ENCODE results near the gene RNF213. TPM values are rescaled to one million over a fixed set of nuclear protein-coding genes. Genes with fewer than 3 reads are reported as not detected.

RNF213 gene
- total RNA-seq, 3 donors from 2014 or later = 96.0 to 111 (median 101) TPM

DNA sequence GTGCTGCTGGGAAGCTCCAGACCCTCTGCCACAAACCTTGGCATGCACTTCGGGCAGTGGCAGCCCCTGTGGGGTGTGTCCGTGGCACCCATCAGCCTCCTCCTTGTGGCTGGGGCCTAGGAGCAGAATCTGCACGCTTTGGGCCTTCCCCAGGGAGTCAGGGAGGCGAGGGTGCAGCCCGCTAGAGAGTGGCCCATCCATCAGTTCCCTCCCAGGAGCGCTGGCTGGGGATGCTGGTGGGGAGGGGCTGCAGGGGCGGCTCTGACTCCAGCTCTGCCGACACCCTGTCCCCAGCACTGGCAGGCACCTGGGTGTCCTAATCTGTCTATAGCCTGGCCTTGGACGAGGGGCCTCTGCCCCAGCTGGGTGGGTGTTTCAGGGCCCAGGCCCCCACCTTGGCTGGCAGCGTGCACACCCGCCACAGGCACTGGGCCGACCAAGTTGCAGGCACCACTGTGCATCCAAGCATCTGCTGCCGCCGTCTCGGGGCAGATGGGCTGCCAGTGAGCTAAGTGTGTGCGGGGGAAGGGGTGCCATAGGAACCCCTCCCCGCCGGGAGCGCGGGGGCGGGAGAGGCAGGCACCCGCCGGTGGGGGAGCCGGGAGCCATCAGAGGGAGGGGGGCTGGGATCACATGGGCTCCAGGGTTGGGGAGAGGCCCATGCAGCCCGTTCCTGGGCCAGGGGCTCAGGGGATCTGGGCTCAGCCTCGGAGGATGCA, 184.5 kb downstream of the RNF213 start:
- Histone ChIP-seq H3K27me3 (no peaks in the 10 kb centered on the region), H3K4me1 (no peaks in the 10 kb centered on the region), H3K36me3 (no peaks in the 10 kb centered on the region), H3K27ac (no peak overlapping the region), H3K4me3 (no peak overlapping the region), H3K9me3 (no peaks in the 10 kb centered on the region)
- DNase-seq (ENCODE audit: low spot score in 2 of 2) = no peak
- intact Hi-C loops (cut with DNase I; ENCODE audit: low total_unique reads) = no loop called here
- TF ChIP-seq POLR2A (IDR thresholded peaks at IDR 0.05) (no peak), POLR2AphosphoS5 (IDR thresholded peaks at IDR 0.05) (no peak), CTCF (IDR thresholded peaks at IDR 0.05) (no peak)

DNA sequence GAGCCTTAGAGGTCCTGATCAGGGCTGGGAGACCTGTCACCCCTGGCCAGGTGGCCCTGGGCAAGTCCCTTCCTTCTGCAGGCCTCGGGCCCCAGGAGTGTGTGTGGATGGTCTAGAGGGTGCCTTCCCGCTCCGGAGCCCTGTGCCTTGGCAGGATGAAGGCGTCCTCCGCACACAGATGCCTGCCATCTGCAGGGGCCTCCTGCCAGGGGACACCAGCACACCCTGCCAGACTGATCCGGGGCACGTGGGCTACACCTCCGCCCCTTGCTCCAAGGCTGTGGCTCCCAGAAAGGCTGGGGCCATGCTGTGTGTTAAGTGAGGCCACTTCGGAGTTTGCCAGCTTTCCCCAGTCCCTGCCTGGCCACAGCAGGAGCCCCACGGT, 185.1 kb downstream of the RNF213 start:
- H3K27me3 ChIP-seq = no peaks in the 10 kb centered on the region
- no peaks in the 10 kb centered on the region for H3K4me1 ChIP-seq
- no peak overlapping the region for H3K4me3 ChIP-seq
- no peaks in the 10 kb centered on the region for H3K9me3 ChIP-seq
- H3K36me3 ChIP-seq = no peaks in the 10 kb centered on the region
- no peak overlapping the region for H3K27ac ChIP-seq
- intact Hi-C loops (cut with DNase I; ENCODE audit: low total_unique reads) = no loop called here
- TF ChIP-seq POLR2AphosphoS5 (IDR thresholded peaks at IDR 0.05) (no peak), POLR2A (IDR thresholded peaks at IDR 0.05) (no peak), CTCF (IDR thresholded peaks at IDR 0.05) (no peak)
- no peak for DNase-seq (ENCODE audit: low spot score in 2 of 2)

- intact Hi-C loops (cut with DNase I; ENCODE audit: low total_unique reads) = no loop called here
- no peak for TF ChIP-seq CTCF (IDR thresholded peaks at IDR 0.05)
- TF ChIP-seq POLR2AphosphoS5 (IDR thresholded peaks at IDR 0.05) = no peak
- TF ChIP-seq POLR2A (IDR thresholded peaks at IDR 0.05) = no peak
- no peak for DNase-seq (ENCODE audit: low spot score in 2 of 2)
These were observed 186.2 kb downstream of the RNF213 start for GRCh38 chr17:80446645-80447405.

DNA sequence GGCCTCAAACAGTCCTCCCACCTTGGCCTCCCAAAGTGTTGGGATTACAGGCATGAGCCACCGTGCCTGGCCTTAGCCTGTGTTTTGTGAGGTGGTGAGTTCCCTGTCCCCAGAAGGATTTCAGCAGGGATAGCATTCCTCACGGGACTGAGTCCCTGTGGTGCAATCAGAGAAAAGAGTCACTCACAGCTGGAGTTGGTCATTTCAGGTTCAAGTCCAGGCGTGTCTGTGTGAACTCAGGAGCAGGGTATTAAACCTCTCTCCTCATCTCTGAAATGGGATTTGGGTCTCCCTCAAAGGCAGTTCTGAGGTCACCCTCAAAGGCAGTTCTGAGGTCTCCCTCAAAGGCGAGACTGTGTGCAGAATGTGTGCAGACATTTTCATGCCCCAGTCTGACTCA, 187.1 kb downstream of the RNF213 start:
- Histone ChIP-seq H3K36me3 (no peaks in the 10 kb centered on the region), H3K4me1 (no peaks in the 10 kb centered on the region), H3K27ac (no peak overlapping the region), H3K9me3 (no peaks in the 10 kb centered on the region), H3K27me3 (no peaks in the 10 kb centered on the region), H3K4me3 (no peak overlapping the region)
- DNase-seq (ENCODE audit: low spot score in 2 of 2) = no peak
- no peak for TF ChIP-seq POLR2A (IDR thresholded peaks at IDR 0.05)
- TF ChIP-seq POLR2AphosphoS5 (IDR thresholded peaks at IDR 0.05) = no peak
- no peak for TF ChIP-seq CTCF (IDR thresholded peaks at IDR 0.05)
- intact Hi-C loops (cut with DNase I; ENCODE audit: low total_unique reads) = no loop called here

More at GRCh38 chr17:80446645-80447405, 186.2 kb downstream of the RNF213 start:
- Histone ChIP-seq H3K36me3 (no peaks in the 10 kb centered on the region), H3K4me3 (no peak overlapping the region), H3K27ac (no peak overlapping the region), H3K27me3 (no peaks in the 10 kb centered on the region), H3K9me3 (no peaks in the 10 kb centered on the region), H3K4me1 (no peaks in the 10 kb centered on the region)

Other genes starting within 250 kb of the RNF213 start
- gene TBC1D16, start 225.0 kb upstream of the RNF213 start, total RNA-seq = 10 to 100 TPM; 27.1 to 92.2 (median 32.8) TPM
- 10 to 100 TPM in 2 of 3 donors, 1 to 10 TPM in 1; 7.4 to 11.8 (median 11.6) TPM for gene CCDC40, start 224.2 kb upstream of the RNF213 start, total RNA-seq
- 10 to 100 TPM; 40.6 to 80.3 (median 56.5) TPM for gene GAA, start 159.3 kb upstream of the RNF213 start, total RNA-seq
- gene EIF4A3, start 113.7 kb upstream of the RNF213 start, total RNA-seq = 10 to 100 TPM; 46.2 to 93.1 (median 67.9) TPM
- gene CARD14, start 90.8 kb upstream of the RNF213 start, total RNA-seq = 10 to 100 TPM in 1 of 3 donors, 1 to 10 TPM in 1, under 1 TPM in 1; 0.32 to 13.8 (median 9.4) TPM
- 10 to 100 TPM; 28.3 to 38.1 (median 32.1) TPM for gene SGSH, start 40.5 kb upstream of the RNF213 start, total RNA-seq
- 10 to 100 TPM; 12.0 to 20.6 (median 19.0) TPM for gene SLC26A11, start 40.4 kb upstream of the RNF213 start, total RNA-seq
- gene ENDOV, start 154.3 kb downstream of the RNF213 start, total RNA-seq = 10 to 100 TPM; 13.8 to 17.0 (median 16.7) TPM
- gene NPTX1, start 215.8 kb downstream of the RNF213 start, total RNA-seq = under 1 TPM; under 0.01 to 0.32 (median 0.29) TPM